ENCODE data around the gene HSD3B7.

The HSD3B7 gene

GRCh38 chr16:30947541-30947858 lies 37.5 kb upstream of the HSD3B7 start:
- no peak overlapping the region for H3K4me3 ChIP-seq (ENCODE audit: low read length)
- no peak for DNase-seq (ENCODE audit: low read depth)
- TF ChIP-seq CTCF (conservative IDR thresholded peaks at IDR 0.05; ENCODE audit: low read depth, low read length): no peak

- peak overlapping the region; percentile 80 for H3K4me3 ChIP-seq (ENCODE audit: low read length)
- TF ChIP-seq CTCF (conservative IDR thresholded peaks at IDR 0.05; ENCODE audit: low read depth, low read length): no peak
- DNase-seq (ENCODE audit: low read depth): peak; percentile 99
Measured at GRCh38 chr16:30947859-30948666, 36.9 kb upstream of the HSD3B7 start.

- no peak for DNase-seq (ENCODE audit: low read depth)
- H3K4me3 ChIP-seq (ENCODE audit: low read length): peak within 1 kb of the TSS; percentile 80
- TF ChIP-seq CTCF (conservative IDR thresholded peaks at IDR 0.05; ENCODE audit: low read depth, low read length): no peak
Measured at GRCh38 chr16:30948667-30949649, 36.0 kb upstream of the HSD3B7 start, which contains the start of gene ORAI3. Gene ORAI3, plus strand, starts transcription at chr16:30949068. Its CDS starts 222 bp downstream, at chr16:30949290.

GRCh38 chr16:30949650-30950515 lies 35.1 kb upstream of the HSD3B7 start:
- TF ChIP-seq CTCF (conservative IDR thresholded peaks at IDR 0.05; ENCODE audit: low read depth, low read length): peak; percentile 25
- DNase-seq (ENCODE audit: low read depth): no peak
- H3K4me3 ChIP-seq (ENCODE audit: low read length): peak overlapping the region; percentile 80

- peak overlapping the region; percentile 80 for H3K4me3 ChIP-seq (ENCODE audit: low read length)
- no peak for DNase-seq (ENCODE audit: low read depth)
- TF ChIP-seq CTCF (conservative IDR thresholded peaks at IDR 0.05; ENCODE audit: low read depth, low read length): no peak
Measured at GRCh38 chr16:30950516-30951065, 34.4 kb upstream of the HSD3B7 start.

GRCh38 chr16:30951193-30951592 lies 33.8 kb upstream of the HSD3B7 start:
- no peak for DNase-seq (ENCODE audit: low read depth)
- H3K4me3 ChIP-seq (ENCODE audit: low read length): no peak overlapping the region
- no peak for TF ChIP-seq CTCF (conservative IDR thresholded peaks at IDR 0.05; ENCODE audit: low read depth, low read length)
